Kidney capillary endothelial cell (primary cell): Measurements from ENCODE around the gene SLC17A4.
A peak's percentile ranks its signal among the peaks of the same experiment; 100 is the strongest.
"Not testable (repeated sequence)": the region's sequence is repeated elsewhere in the genome, so short reads cannot be mapped to it uniquely, and the experiment has no call there.

Experiments
- DNase-seq: peaks from one replicate; pipeline ENCODE4 v3.0.0-alpha.2; 2018; ENCODE audit warnings: low spot score

Gene SLC17A4, protein sequence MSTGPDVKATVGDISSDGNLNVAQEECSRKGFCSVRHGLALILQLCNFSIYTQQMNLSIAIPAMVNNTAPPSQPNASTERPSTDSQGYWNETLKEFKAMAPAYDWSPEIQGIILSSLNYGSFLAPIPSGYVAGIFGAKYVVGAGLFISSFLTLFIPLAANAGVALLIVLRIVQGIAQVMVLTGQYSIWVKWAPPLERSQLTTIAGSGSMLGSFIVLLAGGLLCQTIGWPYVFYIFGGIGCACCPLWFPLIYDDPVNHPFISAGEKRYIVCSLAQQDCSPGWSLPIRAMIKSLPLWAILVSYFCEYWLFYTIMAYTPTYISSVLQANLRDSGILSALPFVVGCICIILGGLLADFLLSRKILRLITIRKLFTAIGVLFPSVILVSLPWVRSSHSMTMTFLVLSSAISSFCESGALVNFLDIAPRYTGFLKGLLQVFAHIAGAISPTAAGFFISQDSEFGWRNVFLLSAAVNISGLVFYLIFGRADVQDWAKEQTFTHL

DNA sequence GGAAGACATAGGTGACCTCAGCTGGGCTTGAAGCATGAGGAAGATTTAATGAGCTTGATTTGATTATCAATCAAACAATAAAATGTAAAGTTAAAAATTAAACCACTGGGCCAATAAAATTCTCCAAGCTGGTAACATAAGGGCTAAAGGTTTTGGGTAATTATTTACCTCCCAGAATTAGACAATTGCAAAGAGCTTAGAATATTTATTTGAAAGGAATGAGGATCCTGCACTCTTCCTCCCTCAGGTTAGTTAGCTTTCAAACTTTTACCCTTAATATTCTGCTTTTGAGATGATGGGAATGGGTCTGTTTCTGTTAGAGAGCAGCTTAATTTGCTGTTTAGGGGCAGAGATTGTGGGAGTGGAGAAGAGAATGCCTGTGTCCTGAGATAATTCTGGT lies at the start of gene SLC17A4:
TSS of gene SLC17A4 (plus strand) at position 208 of the 400 bp plus-strand sequence. CDS start 7,221 bp downstream, outside the sequence.
- no peak for DNase-seq

DNA sequence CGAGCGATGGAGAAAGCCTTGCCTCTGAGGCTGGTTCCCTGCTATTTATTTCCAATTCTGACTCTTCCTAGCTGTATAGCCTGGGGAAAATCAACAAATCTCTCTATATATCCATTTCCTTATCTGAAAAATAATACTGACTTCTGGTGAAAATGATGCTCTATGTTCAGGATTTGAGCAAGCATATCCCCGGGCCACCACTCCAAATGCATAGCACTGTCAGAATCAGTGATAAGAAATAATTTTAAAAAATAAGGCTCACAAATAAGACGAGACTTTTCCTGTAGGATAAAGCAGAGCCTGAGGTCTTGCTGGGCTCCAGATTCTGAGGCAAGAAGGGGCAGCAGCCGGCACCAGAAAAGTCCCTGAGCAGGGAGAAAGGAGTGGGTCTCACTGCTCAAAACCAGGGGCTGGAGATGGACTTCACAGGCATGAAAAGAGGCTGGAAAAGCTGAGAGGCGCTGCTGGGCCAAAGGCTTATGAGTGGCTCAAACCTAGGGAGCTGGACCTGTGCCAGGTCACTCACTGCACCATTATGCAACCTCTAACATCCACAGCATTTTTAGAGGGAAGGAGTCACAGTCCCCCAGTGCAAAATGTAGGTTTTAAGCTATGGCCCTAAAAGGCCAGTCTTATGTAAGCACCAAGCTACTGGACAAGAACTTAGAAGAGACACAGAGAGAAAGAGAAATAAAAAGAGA lies 48.1 kb upstream of the SLC17A4 start:
- no peak for DNase-seq

DNA sequence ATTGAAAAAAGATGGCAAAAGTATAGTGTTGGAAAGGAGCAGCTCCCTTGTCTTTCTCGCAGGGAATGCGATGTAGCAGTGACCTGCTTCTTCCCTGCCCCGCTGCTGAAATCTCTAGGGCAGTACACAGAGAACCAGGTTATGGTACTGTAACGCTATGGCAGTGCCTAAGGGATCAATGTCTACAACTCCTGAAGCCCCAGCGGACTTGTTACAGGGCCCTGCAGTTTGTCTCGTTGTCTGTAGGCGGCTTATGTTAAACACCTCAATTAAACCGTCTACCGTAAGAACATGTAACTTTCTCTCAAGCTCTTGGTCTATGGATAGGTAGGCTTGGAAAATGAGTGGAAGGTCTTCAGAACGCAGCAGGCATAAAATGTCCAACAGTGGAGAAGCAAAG lies 44.8 kb upstream of the SLC17A4 start:
- no peak for DNase-seq

DNA sequence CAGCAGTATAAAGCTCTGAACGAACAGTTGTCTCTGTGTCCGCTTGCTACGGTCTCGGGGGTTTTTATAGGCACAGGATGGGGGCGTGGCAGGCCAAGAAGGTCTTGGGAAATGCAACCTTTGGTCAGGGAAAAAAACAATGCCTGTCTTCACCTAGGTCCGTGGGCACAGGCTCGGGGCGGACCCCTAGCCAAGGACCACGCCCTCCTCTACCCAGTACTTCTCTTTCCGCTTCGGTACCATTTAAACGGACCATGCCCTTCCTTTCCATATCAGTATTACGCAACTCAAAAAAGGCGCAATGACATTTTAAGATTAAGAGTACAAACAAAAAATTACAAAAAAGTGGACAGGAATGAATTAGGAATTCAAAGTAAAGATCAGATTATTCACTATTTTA lies 44.3 kb upstream of the SLC17A4 start:
- no peak for DNase-seq

DNA sequence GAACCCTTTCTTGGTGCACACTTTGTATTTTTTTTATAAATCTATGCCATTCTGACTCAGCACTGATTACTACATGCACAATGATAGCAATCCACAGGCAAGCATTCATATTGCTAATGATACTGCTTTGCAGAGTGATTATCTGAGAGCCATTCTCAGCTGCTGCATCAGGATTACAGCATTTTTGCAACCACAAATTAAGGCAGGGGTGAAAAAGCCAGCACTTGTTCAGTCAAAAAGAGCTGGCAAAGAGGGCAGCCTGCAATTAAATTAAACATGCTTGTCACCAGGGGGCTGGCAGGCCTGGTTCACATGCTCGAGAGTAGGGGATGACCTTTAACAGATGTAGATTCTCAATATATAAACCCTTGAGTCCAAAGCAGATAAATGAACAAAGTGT lies 40.7 kb upstream of the SLC17A4 start:
- DNase-seq, result no peak

DNA sequence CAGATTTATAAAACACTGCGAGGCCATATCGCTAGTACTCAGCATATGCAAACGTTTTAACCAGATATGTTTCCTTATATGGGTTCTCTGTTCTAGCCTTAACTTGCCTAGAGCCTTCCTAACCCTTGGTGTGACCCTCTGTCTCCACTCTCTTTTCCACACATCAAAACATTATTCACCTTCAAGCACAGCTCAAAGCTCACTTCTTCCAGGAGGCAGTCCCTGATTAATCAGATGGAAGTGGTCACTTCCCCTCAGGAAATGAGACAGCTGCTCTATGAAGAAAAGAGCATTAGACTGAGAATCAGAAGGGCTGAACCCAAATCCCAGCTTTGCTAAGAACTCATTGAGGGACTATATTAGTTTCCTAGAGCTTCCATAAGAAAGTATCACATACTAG lies 39.8 kb upstream of the SLC17A4 start:
- DNase-seq, result peak; percentile 77

DNA sequence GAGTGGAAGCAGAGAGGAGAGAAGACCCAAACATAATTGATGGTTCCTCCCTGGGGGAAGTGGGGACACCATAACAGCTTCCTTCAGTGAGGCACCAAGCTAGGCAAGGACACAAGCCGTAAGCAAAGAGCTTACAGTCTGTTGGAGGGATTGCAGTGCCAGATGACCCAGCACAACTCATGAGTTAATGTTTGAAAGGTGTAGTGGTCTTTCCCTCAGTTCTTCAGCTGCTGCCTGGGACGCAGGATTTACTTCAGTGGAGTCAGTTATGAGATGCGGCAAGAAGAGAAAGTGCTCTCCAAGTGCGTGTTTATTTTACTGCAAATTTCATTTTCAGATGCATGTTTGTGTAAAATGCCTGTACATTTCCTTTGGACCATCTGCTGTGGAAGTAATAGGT lies 38.7 kb upstream of the SLC17A4 start:
- no peak for DNase-seq

DNA sequence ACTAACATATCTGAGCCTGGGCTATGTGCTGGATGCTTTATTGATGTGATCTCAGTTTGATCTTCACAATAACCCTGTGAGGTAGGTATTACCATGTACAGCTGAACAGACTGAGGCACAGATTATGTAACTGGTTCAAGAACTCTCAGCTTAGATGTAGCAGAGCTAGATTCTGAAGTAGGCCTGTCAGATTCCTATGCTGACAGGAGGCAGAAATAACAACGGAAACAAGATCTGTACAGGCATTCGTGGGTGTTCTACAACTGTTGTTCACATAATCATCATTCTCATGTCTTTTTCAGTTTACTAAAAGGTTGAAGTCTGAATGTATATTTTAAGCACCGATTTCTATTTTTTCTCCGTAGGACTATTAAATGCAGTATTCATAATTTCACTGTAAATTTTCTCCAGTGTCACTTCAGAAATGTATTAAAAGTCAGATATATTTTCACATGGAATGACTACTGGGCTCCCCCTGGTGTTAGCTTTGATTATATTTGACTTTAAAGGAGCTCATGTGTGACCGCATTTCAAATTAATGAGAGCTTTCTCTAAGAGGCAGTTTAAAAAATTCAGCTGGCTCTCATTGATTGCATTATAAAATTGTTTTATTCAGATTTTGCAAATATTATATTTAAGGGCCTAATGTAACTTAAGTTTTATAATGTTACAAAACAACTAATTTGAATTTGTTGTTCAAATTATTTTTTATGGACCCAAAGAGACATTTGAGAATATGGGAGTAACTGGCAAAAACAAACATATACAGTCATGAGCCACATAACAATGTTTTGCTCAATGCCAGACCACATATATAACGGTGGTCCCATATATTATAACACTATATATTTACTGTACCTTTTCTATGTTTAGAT lies 36.4 kb upstream of the SLC17A4 start:
- peak; percentile 45 for DNase-seq

DNA sequence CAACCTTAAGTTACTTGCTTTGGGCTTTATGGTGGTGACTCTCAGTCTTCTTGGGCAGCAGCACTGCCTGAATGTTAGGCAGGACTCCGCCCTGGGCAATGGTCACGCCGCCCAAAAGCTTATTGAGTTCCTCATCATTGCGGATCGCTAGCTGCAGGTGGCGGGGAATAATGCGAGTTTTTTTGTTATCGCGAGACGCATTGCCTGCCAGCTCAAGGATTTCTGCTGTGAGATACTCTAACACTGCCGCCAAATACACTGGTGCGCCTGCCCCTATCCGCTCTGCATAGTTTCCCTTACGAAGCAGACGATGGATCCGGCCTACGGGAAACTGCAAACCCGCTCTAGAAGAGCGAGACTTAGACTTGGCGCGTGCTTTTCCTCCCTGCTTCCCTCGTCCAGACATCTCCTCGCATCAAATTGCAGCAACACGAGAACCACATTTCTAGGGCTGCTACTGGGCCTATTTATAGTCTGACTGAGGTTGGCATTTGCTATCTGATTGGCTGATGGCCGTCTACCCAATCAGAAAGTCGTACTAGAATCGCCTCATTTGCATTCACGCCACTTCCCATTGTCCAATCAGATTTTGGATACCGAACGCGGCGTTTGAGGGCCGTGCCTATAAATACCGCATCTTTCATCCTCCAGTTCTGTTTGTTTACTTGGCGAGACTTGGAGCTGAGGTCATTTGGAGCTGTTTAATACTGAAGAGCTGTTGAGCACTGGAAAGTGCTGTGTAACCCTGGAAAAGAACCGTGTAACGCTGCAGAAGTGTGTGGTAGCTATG lies 28.2 kb upstream of the SLC17A4 start:
- no peak for DNase-seq

DNA sequence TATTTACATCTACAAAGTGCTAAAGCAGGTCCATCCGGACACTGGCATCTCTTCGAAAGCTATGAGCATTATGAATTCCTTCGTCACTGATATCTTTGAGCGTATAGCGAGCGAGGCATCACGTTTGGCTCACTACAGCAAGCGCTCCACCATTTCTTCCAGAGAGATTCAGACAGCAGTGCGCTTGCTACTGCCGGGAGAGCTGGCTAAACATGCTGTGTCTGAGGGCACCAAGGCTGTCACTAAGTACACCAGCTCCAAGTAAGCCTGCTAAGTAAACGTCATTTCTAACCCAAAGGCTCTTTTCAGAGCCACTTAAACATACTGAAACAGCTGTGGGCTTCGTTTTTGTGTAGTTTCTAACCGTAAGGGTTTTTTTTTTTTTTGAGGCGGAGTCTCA lies 27.5 kb upstream of the SLC17A4 start:
- DNase-seq, result no peak

DNA sequence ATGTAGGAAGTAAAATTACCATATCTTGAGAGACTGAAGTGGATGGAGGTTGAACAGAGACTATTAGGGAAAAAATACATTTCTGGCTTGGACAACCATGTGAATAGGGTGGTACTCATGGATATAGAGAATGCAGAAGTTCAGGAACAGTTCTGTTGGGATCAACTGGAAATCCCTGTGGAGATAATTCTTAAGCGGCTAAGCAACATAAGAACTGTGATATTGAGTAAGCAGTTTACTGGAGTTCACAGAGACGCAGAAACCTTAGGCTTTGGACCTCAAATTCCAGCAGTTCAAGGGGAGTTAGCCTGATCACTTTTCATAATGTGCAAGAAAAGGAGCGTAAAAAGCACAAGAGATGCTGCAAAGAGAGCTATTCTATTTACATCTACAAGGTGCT lies 23.6 kb upstream of the SLC17A4 start:
- no peak for DNase-seq

DNA sequence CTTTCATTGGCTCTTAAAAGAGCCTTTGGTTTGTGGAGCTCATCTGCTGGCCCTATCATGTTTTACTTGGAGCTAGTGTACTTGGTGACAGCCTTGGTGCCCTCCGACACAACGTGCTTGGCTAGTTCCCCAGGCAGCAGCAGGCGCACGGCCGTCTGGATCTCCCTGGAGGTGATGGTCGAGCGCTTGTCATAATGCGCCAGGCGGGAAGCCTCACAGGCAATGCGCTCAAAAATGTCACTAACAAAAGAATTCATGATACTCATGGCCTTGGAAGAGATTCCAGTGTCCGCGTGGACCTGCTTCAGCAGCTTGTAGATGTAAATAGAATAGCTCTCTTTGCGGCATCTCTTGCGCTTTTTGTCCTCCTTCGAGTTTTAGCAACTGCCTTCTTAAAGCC lies 22.8 kb upstream of the SLC17A4 start:
- DNase-seq, result no peak

DNA sequence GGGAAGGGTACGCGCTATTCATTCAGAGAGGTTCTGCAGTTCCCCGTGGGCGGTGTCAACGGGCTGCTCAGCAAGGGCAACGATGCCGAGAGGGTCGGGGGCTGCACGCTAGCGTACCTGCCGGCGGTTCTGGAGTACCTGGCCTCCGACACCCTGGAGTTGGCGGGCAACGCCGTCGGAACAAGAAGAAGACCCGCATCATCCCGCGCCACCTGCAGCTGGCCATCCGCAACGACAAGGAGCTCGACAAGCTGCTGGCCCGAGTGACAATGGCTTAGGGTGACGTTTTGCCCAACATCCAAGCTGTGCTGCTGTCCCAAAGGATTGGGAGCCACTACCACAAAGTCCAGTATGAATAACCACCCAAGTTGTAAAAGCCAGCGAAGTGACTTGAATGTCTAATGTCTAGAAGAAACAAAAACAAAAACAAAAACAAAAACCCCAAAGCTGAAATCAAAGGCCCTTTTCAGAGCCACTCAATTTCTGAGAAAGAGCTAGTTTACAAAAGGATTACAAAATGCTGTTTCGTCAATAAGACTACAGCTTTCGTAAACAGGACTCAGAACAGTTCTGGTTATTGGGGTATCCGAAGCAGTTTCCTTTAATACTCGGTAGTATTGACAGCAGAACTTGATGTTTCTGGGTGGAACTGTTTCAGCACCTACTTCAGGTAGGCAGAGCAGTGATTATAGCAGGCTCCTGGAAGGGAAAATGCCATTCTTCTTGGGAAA lies 21.9 kb upstream of the SLC17A4 start:
- DNase-seq, result no peak

DNA sequence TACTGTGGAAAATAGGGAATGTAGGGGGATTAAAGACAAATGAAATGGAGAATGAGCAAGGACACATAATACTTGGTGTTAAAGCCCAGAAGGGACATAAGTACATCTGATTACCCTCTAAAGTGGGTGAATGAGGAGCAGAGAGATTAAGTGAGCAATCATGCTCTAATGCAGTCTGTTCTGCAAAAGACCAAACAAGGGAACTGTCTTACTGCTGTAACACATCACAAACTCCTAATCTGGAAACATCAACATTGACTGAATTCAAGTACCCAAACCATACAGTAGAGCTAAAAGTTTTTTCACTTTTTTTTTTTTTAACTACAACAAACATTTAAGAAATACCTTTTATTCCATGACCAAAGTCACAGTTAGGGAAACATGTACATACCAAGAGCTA lies 19.3 kb upstream of the SLC17A4 start:
- DNase-seq, result no peak

DNA sequence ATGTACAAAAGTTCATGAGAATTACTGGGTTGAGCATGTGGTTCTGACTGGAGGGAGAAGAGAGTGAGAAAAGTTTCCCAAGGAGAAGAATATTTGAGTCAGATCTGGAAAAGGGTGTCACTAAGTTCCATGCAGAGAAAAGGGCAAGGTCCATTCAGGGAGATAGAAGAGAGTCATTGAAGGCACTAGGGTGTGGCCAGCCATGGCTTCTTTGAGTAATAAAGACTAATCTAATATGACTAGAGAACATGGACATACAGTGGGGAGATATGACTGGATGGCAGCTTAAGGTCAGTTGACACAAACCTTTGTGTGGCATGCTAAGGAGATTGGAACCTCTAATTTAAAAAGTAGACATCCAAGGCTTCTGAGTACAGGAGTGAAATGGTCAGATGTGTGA lies 10.7 kb upstream of the SLC17A4 start:
- no peak for DNase-seq

DNA sequence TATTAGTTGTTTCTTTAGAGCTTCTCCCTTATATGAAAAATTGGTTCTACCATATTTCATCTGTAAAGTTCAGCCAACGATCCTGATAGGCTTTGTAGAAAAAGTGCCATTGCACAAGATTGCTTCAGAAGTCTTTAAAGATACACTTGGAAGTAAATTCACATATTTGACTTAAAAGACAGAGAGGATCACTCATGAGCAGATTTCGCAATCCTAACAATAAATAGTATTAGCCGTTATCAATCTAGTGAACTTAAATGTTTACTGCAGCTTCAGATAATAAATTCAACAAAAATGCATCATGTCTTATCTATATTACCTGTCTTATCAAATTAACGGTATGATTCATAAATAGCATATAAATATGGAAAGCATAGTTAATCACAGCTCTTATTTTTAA lies 8.7 kb upstream of the SLC17A4 start:
- no peak for DNase-seq

DNA sequence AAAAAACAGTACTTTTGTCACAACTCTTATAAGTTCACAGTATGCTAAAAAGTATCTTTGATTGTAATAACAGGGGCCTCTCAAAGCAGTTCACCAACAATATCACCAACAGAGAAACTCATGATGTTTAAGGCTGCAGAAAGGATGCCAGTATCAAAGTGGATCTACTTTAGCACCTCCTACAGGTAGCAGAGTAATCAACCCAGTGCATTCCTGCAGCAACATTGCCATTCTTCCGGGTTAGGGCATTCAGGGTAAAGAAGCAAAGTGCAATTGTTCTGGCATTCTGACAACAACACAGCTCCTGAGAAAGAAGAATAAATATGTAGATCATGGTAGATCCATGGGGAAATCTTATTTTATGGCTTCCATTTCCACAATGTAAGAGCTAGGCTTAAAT lies 7.6 kb upstream of the SLC17A4 start:
- no peak for DNase-seq

DNA sequence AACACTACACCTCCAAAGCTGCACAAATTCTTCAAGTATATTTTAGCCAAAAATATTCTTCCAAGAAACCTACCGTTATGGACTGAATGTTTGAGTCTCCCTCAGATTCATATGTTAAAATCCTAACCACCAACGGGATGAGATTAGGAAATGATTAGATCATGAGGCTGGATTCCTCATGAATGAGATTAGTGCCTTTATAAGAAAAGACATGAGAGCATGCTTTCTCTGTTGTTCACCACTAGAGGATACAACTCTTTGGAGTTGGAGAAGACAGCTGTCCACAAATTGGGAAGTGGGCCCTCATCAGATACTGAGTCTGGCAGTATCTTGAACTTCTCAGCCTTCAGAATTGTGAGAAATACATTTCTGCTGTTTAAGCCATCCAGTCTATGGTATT lies 7.1 kb upstream of the SLC17A4 start:
- no peak for DNase-seq

DNA sequence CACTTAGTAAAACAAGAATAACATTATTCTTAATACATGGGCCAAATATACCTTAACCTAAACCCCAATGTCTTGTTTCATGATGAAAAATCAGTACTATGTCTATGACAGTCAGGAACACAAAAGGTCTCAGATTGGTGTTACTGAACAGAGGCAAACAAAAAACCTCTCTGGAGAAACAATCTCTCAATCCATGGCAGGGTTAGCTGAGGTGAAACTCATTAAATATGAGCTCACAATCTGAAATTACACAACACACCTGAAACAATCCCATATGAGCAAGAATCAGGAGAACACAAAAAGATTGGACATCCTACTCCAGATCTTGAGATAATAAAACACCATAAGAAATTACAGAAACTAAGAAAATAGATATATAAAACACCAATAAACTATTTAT lies 6.5 kb upstream of the SLC17A4 start:
- no peak for DNase-seq

DNA sequence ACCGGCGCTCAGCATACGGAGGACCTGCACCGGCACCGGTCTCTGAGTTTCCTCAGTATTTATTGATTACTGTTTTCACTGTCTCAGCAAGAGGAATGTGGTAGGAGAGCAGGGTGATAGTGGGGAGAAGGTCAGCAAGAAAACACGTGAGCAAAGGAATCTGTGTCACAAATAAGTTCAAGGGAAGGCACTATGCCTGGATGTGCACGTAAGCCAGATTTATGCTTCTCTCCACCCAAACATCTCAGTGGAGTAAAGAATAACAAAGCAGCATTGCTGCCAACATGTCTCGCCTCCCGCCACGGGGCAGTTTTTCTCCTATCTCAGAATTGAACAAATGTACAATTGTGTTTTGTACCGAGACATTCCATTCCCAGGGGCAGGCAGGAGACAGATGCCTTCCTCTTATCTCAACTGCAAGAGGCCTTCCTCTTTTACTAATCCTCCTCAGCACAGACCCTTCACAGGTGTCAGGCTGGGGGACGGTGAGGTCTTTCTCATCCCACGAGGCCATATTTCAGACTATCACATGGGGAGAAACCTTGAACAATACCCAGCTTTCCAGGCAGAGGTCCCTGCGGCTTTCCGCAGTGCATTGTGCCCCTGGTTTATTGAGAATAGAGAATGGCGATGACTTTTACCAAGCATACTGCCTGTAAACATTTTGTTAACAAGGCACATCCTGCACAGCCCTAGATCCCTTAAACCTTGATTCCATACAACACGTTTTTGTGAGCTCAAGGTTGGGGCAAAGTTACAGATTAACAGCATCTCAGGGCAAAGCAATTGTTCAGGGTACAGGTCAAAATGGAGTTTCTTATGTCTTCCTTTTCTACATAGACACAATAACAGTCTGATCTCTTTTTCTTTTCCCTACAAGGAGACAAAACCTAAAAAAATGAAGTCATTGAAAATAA lies 5.7 kb upstream of the SLC17A4 start:
- not testable (repeated sequence) for DNase-seq
